GM19452 (cell line): ENCODE results near the gene FAR2.
"Not testable (repeated sequence)": the region's sequence is repeated elsewhere in the genome, so short reads cannot be mapped to it uniquely, and the experiment has no call there.

Experiments used
- ATAC-seq: cut with Tn5 transposase; IDR thresholded peaks from one replicate; pipeline ENCODE4 v1.9.1; 2021; ENCODE audit not compliant: unreplicated experiment

FAR2 gene

DNA sequence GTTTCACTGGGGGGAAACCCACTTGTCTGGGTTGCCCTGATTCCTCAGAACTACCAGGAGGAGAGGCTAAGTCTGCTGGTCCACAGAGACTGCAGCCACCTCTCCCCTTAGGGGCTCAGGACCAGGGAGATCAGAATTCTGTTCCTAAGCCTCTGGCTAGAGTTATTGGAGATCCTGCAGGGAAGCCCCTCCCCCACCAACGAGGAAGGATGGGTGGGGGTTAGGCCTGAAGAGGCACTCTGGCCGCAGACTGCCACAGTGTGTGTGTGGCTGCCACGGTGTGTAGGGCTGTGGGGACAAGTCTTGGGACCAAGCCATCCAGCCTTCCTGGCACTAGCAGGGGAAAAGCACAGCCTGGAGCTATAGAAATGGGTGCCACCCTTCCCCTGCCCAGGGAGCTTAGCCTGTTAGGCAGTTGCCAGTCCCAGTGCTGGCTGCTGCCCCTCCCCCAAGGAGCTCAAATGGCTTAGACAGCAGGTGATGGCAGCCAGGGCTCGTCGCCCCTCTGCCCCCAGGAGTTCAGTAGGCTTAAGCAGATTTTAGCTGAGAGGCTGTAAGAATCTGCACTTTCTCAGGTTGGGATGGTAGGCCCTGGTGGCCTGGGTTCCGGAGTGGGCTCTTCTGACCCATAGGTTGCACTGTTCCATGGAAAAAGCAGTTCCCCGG, 124.2 kb downstream of the FAR2 start:
- no peak for ATAC-seq

DNA sequence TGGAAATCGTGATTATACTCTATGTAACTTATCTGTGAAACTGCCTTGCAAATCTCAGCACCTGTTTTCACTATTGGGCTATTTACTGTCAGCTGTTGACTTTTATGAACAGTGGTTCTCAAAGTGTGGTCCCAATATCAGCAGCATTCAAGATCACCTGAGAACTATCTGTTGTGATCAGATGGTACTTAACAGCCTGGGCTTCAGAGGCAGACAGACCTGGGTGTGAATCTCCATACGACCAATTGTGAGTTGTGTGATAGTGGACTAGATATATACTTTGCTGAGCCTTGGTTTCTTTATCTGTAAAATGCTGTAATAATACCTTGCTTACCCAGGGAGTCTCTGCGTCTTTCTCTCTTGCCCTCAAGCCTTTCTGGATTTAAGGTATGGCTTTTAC, 126.8 kb downstream of the FAR2 start:
- no peak for ATAC-seq

DNA sequence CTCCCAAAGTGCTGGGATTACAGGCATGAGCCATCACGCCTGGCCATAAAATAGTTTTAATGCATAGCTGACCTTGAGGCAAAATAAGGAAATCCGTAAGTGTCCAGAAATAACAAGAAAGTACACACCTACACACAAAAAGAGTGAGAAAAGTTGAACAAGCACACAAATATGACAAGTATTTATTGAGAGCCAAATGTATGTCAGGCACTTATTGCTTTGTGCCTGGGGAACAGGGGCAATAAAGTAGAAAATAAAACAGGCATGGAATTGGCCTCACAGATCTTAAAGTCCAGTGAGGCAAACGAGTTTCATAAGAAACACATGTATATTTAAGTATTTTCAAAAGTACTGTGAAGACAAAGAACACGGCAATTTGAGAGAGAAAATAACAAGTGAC, 128.2 kb downstream of the FAR2 start:
- ATAC-seq = no peak

DNA sequence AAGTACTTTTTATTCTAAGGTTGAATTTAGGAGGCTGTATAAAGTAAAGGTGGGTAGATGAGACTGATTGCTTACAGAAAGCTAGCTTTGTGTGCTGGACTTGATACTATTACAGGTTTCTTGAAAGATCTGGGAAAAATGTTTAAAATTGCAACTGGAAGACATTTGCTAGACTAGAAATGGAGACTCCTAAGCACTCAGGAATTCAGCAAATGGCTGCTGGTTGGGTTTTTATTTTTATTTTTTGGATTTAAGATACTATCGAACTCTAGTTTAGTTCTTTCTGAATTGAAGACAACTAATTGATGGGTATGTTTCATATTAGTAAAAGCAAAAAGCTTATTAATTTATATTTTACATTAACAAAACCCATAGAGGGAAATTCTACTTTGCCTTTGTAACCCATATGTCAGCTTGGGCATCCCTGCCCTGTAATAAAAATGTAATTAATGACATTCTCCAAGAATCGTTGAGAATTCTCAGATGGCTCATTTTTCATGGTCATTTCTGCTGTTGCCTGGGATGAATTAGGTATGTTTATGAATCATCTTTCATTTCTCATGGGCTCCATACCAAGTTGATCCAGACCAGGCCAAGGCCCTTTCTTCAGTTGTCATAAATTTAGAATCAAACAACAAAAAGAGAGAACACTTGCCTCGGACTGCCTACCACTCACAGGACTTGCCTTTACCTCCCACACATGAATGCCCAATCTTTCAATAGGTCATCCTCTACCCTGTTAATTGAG, 129.8 kb downstream of the FAR2 start:
- ATAC-seq = no peak

DNA sequence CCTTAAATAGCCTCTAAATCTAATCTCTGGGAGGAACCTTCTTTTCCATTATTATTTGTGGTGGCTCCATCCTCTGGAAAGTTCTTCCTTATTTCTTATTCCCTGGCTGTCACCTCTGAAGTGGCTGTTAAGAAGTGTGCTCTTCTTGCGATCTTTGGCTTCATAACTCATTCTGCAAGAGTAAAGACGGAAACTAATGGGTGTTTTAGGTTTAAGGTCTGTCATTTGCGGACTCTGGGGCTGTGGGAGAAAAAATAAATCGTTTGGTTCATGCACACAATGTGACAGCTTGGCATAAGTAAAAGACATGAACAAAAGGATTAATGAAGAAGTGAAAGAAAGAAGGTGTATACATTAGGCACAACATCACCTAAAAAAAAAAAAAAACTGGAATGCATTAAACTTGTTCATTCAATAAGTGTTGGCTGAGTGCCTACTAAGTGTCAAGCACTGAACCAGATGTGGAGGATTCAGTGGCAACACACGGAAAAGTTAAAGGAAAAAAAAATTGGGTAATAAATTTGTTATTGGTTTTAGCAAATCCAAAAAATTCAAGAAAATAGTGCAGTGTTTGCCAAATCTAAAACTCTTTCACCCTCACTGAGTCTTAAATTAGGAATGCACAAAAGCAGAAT, 132.4 kb downstream of the FAR2 start:
- ATAC-seq = no peak

DNA sequence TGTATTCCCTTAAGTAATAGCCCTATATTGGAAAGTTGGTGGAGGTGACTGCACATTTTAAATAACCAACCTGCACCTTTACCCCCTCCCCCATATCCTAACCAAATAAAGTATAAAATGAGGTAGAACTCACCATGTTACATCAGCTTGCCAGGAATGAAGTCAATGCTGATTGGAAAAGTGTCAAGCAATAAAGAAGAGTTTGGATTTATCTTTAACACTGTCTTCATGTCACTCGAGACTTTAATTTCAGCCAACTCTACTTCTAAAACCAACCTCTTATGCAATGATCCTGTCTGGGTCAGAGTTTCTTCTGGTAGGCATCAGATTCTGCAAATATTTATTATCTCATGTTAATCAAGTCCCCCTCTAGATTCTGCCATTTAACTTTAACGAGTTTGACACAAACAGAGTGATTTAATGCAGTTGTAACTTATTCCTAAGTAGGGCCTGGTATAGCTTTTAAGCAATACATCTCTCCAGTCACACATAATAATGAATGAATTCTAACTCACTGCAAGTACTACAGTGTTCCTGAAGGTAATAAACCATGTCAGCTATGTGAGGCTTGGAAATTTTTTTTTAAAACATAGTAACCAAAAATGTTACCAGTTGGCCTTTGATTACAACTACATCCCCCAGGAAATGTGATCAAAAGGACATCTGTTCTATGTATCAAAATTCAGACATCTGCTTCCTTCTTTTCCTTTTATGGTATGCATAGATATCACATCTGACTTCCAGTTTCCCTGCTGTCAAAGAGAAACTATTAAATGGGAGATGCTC, 133.1 kb downstream of the FAR2 start:
- no peak for ATAC-seq

DNA sequence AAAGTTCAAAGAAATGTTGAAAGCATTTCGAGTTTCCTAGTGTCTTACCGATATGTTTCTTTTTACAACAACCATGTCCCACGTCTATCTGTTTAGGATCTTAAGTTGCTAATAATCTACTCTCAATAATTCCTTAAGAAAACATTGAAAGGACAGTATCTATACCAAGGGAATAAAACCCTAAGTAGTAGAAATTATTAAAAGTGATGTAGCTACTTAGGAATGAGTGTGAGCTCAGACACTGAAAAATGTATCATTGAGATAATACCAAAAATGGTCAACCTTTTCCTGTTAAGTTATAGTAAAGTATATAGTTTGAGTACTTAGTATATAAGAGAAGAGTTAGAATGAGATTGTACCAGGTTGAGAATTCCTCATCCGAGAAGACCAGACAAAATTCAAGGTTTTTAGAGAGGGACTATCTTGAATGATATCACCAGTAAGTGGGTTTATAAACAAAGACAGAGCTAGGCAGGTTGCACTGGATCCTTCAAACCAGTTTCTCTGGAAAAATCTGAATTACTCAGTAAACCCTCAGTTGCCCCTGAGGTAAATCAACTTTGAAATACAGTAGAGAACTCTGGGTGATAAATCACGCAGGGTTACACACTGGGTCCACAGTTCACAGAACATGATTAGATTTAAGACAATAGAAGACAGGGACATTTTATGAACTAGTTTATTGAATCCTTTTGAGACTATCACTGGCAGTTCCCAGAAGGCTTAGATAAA, 135.1 kb downstream of the FAR2 start:
- ATAC-seq = no peak

DNA sequence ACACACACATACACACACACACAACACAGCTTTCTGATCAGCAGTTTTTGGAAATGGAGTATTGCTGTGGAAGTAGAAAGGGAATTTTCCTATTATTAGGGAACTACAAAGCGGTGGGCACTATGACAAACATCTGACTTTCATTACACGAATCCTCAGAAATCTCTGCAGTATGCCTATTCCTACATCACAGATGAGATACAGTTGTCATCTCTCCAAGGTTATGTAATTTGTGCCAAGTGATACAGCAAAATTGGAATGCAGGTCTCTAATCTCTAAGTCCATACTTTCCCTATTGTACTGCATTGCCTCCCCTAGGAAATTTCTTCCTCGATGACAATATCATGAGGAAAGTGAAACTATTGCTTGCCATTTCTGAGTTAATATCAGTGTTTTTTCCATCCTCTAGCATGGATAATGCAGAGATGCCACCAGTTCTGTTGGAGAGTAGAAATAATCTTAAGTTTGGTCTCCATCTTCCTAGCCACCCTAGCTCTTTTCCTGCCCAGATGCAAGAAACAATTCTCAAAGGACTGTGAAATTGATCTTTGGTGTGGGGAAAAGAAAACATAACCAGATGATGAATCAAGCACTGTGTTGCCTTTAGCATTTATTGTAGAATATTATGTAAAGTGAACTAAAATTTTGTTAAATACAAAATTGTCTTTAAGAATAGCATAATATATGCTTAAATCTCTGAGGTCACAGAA, 137.2 kb downstream of the FAR2 start:
- ATAC-seq = no peak

DNA sequence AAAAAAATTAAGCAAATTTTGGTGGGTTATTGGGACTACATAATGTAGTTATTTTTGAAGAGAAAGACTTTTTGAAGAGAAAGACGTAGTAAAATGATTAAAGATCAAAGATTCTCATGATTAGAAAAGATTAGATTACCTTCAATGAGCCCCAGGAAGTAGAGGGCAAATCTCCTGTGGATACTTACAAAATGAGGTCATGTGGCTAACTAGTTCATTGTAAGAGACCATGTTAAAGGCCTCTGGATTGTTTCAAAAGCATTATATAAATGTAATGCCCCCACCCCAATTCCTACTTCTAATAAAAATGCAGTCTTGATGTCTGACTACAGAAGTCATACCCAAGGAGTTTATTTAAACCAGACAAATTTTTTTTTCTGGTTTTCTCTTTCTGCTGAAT, 138.5 kb downstream of the FAR2 start:
- no peak for ATAC-seq

DNA sequence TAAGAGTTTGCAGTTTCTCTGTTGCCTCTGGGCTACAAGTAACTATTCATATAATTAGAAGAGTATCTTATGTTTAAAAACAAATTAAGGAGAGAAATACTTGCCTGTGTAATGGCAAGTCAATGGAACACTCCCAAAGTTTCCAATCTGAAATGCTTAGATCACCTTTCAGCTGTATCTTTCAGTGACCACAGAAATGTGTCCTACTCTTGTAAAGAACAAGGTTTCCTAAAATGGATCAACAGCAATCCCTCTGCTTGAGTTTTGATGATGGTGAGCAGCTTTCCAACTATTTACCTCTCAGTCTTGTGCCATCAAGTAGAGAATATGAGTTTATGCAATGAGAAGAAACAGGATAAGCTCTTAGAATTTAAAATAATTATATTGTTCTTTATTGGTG, 139.0 kb downstream of the FAR2 start:
- no peak for ATAC-seq

DNA sequence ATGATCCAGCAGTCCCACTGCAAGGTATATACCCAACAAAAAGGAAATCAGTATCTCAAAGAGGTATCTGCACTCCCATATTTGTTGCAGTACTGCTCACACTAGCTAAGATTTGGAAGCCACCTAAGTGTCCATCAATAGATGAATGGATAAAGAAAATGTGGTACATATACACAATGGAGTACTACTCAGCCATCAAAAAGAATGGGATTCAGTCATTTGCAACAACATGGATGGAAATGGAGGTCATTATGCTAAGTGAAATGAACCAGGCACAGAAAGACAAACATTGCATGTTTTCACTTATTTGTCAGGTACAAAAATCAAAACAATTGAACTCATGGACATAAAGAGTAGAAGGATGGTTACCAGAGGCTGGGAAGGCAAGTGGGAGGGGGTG, 141.4 kb downstream of the FAR2 start:
- ATAC-seq = not testable (repeated sequence)

DNA sequence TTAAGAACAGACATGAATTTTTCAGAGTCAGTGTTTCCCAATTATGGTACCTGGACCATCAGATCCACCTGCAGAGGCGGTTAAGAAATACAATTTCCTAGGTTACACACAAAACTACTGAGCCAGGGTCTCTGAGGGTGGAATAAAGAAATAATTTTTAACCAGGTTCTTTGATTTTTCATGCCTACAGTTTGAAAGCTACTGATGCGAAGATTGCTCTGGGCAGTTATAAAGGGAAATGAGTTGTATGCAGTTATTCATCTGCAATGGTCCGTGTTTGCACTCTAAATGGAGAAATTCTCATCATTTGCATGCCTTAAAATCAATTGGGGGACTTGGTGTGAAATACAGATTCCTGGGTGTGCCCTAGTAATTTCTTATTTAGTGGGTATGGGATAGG, 142.1 kb downstream of the FAR2 start:
- ATAC-seq = no peak

DNA sequence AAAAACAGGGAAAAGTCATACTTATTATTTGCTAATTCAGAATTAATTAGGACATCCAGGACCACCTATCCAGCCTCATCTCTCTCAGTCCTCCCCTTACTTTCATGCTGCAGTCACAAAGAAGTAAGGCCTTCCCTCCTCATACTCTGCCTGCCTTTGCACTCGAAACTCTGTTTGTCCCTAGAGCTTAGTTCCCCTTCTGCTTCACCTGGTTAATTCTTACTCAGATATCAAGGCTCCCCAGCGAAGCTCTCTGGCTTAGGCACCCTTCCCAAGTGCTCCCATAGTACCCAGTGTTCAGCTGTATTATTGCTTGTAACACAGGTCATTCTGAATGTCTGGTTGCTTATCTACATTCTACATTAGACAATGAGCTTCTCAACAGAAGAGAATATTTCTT, 150.6 kb downstream of the FAR2 start:
- ATAC-seq = no peak

DNA sequence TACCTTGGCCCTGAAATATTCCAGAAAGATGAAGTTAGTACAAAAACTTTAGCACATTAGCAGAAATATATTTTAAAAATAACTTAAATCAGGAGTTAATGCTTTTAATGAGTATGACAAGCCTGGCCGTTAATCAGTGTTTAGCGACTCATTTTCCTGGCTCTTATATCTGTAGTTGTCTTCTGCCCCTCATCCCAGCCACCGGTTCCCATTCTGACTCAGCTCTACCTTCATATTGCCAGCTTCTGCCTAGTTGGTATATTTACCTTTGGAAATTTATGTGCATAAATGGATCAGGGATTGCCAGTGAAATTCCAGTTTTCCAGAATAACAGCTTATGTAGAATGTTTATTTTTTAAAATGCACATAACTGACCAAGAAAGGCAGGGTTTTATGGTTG, 152.0 kb downstream of the FAR2 start:
- ATAC-seq = no peak

DNA sequence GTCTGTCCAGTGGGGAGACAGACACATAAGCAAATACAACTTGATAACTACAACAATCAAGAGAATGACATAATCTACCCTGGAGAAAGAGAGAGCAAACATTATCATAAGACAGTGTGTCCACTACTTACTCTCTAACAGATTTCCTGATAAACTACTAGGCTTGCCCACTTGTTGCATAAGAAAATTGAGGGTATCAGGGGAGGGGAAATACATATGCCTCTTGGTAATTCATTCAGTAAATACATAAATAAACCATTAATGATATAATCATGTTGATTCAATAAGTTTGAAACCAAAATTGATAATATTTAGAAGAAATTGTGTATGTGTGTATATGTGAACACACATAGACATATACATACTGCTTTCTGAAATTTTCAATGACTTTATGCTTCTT, 155.3 kb downstream of the FAR2 start:
- no peak for ATAC-seq

DNA sequence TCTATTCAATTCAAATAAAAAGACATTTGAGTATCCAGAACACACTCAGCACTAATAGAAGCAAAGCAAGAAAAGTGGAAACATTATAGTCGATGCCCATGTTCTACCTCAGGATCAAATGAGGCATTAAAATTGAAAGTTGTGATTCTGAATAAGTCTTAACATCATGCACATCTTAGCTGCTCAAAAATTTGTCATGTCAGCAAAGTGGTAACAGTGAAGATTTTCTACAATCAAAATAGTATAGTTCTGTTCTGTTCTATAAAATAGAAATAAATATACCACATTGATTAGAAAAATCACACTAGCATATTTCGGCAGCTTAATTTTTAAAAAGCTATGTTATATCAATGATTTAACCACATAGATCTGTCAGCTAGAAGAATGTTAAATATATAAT, 157.2 kb downstream of the FAR2 start:
- no peak for ATAC-seq

DNA sequence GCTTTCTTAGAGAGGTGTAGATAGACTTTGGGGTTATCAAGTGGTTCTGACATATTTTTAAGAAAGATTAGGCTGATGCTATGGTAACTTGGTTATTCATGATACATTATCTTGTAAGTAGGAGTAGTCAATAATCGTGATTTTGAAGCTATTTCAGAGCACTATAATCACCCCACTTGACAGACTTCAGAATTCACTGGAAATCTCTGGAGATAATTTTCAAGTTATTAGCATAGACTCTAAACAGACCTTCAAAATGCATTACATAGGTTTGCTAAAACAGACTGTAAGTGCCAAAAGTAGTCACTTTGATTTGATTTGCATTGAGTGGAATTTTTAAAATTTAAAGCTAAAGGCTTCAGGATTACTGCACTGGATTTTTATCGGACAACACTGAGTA, 157.6 kb downstream of the FAR2 start:
- ATAC-seq = no peak

DNA sequence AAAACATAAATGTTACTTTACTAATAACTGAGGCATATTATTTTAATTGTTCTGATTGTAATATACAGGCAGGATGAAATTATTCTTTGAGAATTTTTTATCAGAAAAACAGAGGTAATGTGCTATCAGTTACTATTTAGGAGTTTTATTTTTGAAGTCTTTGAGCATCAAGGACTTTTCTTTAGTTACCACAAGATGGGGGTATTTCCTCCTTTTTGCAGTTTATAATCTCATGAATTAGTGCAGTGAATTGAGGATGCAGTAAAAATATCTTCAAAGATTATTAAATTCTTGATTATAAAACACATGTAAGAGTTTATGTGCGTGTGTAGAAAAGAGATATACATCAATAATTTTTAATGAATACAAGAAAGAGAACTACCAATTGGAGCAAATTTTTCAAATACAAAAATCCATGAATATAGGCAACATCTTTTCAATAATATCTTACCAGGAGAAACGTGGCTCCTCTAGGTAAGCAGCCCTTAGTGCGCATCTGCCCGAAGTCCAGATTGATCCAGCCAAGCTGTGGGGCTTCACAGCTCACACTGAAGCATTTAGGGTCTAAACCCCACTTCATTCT, 160.3 kb downstream of the FAR2 start:
- no peak for ATAC-seq

DNA sequence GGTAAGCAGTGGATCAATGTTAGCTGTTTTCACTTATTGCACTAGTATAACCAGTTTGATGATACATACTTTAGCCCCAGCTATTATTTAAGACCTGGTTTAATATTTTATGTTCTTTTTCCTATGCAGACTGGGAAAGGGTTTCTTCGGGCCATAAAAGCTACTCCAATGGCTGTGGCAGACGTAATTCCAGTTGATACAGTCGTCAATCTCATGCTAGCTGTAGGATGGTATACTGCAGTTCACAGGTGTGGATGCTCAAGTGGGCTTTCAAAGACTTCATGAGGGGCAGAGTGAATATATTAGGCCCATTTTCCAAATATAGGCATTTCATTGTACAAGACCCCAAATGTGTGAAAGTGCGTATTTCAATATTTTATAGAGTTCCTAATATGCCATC, 161.8 kb downstream of the FAR2 start:
- ATAC-seq = no peak

DNA sequence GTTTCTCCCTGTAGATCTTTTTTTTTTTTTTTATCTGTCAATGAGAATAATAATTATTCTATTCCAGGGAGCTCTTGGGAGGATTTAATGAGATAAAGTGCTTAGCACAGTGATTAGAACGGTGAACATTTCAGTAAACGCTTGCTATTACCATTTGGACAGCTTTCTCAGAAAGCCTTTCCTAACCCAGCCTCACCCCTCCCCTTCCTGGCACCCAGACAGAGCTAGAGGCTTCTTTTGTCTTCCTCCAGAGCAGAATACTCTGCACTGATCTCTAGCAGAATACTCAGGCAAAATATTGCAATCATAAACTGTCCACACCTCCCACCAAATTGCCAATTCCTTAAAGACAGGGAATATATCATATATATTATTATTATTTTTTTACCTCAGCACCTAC, 165.3 kb downstream of the FAR2 start:
- no peak for ATAC-seq
